G401 (cell line): ENCODE results near the gene C4BPA. TPM values are rescaled to one million over a fixed set of nuclear protein-coding genes. Genes with fewer than 3 reads are reported as not detected.

Source experiments
- DNase-seq: peaks from one replicate; pipeline ENCODE4 v3.0.0-alpha.2; 2015; ENCODE audit warnings: low spot score
- in situ Hi-C: cut with HindIII; loops from 2 replicates; pipeline ENCODE4 v1.10.0; 2016; ENCODE audit warnings: low sequenced_read_pairs, mixed read lengths
- total RNA-seq: library from RNA; depleted of rRNA; stranded (reverse); fragments of >200 nt; shearing (Covaris generic); gene quantifications from 2 replicates; pipeline ENCODE4 v1.2.3, GENCODE V29; 2014

Gene C4BPA
- total RNA-seq, 1 experiment from 2014 or later: not detected

DNA sequence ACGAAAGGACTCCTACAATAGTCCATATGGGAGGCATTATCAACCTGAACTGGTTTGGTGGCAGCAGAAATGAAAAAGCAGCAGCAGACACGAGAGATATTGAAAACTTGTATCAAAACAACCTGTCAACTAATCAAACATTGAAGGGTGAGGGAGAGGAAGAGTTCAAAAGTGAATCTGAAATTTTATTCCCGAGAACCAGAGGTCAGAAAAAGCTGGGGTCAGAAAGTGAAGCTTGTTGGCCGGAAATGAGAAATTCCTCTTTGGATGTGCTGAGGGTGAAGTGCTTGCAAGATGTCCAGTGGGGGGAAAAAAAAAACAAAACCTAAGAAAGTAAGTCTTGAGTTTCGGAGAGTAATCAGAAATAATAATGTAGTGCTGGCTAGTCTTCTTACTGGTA, 1.9 kb upstream of the C4BPA start:
- DNase-seq: no peak
- in situ Hi-C loops: no loop called here

DNA sequence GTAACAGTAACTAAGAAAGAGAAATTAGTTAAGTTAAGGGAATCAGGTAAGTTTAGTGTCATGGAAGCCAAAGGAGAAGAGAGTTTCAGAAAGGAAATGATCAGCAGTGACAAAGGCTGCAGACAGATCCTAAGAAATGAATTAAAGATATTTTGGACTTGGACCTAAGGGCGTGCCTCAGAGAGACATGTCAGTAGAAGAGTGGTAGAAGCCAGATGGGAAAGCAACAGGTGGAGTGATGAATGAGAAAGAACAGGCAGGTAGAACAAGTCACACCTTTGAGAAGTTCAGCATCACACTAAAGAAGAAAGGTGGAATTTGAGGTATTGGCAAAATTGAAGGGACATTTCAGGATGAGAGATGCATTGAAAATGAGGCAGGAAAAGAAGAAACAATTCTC, 1.4 kb upstream of the C4BPA start:
- DNase-seq: no peak
- in situ Hi-C loops: no loop called here

DNA sequence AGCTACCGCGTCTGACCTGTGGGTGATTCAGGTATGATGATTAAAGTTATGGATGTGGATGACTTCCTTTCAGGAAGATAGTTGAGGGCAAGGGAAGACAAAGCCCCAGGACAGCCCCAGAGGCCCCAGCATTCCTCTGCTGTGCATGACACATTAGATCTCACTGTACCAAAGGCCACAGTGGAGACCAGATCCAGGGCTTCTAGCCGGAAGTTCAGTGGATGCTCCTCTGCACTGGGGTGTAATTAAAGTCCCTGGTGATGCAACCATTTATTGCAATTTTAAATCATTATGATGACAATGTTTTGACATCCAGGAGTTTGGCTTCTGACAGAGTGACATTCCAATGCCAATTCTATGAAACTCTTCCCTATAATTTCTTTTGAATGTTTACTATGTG, 5.0 kb downstream of the C4BPA start:
- no peak for DNase-seq
- in situ Hi-C loops: no loop called here

DNA sequence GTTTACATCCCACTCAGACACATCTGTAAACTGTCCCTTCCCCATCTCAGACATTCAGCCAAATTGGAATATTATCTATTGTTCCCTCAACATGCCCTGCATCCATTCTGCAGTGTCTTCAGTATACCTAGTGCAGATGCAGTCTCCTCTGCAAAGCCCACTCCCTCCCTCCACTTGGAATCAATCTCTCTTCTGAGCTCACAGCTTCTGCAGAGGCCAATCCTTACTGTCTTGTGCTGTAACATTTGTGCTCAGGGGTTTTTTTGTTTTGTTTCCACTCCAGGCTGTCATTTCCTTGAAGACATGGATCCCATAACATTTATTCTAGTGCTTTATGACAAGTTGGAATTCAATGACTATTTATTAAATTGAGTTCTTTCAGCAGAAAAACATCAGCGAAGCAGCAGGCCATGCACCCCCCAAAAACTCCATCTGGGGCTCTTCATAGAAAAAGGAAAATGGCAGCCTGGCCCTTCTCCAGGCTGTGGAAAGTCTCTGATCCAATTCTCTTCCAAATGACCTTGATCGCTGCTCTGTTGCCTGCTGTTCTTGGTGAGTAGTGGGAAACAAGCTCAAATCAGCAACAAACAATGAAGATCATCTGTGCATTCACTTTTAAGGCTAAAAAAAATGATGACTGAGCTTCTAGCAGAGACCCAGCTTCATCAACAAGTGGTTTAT, 8.7 kb downstream of the C4BPA start:
- DNase-seq: no peak

DNA sequence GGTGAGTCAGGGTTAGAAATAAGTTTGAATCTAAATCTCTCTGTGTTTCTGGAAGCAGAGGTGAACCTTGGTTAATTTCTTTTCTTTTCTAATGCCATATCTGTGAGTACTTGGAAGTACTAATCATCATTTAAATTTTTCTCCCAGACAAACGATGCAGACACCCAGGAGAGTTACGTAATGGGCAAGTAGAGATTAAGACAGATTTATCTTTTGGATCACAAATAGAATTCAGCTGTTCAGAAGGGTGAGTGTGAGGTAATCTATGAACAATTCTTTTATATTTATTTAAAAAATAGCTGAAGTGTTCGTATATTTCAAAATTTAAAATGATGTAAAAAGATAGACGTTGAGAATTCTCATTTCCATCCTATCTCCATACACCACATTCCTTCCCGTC, 11.2 kb downstream of the C4BPA start:
- in situ Hi-C loops: no loop called here

More for the DNA sequence above, 8.7 kb downstream of the C4BPA start:
- in situ Hi-C loops: no loop called here

DNA sequence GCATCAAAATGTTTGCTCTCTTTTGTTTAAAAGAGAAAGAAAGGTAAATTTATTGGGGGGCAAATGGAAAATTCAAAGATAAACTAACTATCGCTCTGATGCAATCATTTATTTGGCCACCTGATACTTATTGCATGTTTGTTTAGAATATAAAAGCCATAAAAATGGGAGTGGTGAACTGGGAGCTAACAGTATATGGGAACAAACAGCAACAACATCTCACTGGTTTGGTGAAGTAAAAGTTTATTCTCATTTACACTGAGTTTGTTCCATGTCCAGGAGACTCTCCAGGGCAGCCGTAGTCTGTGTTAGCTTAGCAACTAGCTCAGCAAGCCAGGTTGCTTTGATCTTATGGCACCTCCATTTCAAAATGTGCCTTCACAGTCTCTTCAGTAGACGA, 20.4 kb downstream of the C4BPA start:
- in situ Hi-C loops: no loop called here
- no peak for DNase-seq

More for the DNA sequence above, 11.2 kb downstream of the C4BPA start:
- DNase-seq: no peak

DNA sequence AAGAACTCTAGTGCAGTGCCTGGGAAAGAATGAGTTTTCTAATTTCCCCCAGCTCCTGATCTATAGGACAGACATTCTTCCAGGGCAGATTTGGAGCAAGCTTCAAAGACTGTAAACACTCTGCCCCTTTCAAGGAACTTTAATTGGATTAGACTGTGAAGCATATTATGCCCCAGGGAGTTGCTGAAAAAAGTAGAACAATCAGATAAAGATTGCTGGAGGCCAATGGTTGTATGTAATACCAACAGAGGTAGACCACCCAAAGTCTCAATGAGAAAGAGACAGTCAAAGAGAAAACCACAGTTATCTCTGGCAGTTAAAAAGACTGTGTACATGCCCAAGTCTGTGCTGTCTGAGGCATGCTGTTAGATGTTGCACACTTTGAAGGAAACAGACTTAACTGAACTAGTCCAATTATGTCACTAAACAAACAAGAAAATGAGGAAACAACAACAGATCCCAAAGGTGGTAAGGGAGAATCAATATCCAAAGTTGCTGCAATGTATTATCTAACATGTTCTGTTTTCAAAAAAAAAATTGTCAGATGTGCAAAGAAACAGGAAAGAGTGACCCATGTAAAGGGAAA, 24.4 kb downstream of the C4BPA start:
- no peak for DNase-seq
- in situ Hi-C loops: no loop called here

DNA sequence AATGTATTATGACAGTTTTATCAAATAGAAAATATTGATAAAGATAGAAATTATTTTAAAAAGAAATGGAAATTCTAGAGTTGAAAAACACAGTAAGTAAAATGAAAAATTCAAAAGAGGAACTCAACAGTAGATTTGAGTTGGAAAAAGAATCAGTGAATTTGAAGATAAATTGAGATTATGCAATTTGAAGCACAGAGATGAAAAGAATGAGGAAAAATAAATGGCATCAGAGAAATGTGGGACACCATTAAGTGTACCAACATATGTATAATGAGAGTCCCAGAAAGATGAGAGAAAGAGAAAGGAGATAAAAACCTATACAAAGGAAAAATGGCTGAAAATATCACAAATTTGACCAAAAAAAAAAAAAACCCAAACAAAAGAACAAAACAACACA, 25.0 kb downstream of the C4BPA start:
- in situ Hi-C loops: no loop called here
- no peak for DNase-seq

DNA sequence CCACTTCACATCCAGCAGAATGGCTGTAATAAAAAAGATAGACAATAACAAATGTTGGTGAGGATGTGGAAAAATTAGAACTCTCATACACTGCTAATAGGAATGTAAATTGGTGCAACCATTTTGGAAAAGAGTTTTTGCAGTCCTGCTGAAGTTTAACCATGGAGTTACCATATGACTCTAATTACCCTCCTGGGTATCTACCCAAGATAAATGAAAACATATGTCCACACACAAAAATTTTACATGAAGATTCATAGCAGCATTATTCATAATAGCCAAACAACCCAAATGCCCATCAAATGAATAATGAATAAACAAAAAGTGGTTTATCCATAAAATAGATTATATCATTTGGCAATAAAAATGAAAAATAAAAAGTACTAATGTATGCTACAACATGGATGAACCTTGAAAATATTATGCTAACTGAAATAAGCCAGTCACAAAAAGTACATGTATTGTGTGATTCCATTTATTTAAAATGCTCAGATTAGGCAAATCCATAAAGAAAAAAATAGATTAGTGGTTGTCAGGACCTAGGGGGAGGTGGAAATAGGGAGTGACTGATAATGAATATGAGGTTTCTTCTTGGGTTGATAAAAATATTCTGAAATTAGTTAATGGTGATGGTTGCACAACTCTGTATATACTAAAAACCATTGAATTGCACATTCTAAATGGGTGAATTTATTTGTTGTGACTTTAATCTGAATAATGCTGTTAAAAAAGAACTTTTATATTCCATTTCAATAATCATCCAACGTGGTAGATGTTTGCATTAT, 26.4 kb downstream of the C4BPA start:
- no peak for DNase-seq
- in situ Hi-C loops: no loop called here

DNA sequence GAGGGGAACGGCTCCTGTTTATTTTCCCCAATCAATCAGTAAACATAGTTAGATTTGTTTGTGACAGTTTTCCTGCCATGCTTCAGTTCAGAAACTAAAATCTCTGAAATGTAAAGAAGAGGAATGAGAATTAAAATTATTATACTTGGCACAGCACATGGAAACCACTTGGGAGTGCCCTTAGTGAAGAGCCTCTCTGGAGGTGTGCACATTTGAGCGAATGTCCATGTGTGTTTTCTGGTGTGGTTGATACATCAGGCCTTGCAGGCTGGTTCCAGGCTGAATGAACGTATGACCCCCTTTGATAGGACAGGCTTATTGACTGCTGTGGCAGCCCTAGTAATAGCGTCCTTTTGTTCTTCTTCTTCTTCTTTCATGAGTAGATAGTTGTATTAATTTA, 27.1 kb downstream of the C4BPA start:
- no peak for DNase-seq
- in situ Hi-C loops: no loop called here

DNA sequence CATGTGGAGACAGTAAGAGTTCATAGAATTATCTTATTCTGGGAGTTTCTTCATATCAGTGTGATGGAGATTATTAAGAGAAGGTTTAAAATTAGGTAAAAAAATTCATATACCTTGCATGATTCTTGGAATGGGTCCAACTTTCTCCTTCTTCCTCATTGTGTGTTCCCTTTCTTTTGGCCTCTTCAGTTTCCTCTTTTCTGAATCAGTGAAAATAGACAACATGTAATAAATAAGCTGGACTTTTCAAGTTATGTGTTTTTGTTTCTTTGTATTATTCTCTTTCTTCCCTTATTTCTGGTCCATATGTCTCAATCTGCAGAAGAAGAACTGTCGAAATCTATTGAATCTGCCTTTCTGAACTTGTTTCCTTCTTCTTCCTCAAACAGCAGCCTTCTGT, 30.5 kb downstream of the C4BPA start:
- in situ Hi-C loops: no loop called here
- DNase-seq: no peak

DNA sequence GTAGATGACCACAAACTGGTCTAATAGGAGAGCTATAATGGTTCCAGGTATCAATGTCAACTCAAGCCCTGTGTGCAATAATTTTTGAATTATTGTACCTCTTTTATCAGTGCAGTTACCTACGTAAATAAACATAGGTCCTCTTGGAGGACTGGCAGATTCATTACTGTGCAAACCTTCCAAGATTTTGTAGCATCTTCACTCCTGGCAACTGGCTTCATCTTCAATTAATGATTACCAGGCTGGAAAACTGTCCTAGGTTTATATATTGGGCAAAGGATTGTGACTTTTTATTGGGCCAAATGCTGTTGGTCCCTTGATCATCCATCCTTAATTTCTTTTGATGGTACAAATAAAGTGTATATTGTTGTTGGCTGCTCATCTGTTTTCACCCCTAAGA, 35.6 kb downstream of the C4BPA start:
- no peak for DNase-seq
- in situ Hi-C loops: no loop called here

DNA sequence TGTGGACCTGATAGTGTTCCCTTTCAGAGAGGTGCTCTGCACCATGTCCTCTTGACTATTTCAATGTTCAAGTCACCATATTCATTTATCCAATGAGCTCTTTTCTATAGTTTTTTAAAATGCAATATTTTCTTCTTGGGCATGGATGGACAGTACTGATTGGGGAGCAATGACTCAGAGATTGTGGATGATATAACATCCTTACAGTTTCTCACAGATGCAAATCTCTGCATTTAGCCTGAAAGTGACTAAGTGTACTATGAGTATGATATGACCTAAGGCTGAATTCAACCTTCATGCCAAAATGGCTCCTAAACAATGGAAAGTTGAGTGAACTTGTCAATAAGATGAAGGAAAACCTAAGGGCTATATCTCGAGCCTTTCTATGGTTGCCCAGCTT, 36.5 kb downstream of the C4BPA start:
- in situ Hi-C loops: no loop called here
- DNase-seq: no peak

DNA sequence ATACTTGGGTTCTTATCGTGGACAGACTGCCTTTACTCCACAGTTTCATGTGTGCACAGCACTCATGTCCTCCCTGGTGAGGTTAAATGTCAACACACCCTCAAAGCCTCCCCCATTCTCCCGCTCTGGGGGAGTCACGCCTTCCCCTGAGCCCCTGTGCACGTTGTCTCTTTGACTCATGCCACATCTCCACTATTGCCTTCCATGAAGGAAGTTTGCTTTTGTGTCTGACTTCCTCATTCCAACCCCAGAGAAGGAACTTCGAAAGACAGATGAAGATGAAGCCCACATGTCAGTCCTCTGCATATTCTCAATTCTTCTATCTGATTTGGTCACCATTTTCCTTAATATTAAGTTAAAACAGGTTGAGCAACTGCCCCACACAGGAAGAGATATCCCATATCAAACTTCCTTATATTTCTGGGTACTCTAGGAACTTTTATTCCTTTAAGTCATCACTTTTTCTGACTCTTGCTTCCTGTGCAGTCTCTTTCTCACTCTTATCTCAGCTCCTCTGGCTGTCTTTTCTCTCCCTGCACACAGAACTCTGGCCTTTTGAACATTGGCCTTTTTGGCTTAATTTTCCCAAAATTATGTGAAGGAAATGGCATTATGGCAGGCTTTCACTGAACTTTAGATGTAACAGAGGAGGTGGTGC, 41.5 kb downstream of the C4BPA start:
- DNase-seq: no peak
- in situ Hi-C loops: no loop called here

DNA sequence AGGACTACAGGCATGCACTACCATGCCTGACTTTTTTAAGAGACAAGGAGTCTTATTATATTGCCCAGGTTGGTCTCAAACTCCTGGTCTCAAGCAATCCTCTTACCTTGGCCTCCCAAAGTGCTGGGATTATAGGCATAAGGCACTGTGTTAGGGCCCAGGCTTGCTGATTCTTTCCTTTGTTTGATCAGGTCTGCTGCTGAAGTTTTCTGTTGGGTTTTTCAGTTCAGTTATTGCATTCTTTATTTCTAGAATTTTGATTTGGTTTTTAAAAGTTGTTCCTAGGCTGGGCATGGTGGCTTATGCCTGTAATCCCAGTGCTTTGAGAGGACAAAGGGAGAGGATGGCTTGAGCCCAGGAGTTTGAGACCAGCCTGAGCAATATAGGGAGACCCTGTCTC, 47.9 kb downstream of the C4BPA start:
- in situ Hi-C loops: no loop called here
- no peak for DNase-seq

DNA sequence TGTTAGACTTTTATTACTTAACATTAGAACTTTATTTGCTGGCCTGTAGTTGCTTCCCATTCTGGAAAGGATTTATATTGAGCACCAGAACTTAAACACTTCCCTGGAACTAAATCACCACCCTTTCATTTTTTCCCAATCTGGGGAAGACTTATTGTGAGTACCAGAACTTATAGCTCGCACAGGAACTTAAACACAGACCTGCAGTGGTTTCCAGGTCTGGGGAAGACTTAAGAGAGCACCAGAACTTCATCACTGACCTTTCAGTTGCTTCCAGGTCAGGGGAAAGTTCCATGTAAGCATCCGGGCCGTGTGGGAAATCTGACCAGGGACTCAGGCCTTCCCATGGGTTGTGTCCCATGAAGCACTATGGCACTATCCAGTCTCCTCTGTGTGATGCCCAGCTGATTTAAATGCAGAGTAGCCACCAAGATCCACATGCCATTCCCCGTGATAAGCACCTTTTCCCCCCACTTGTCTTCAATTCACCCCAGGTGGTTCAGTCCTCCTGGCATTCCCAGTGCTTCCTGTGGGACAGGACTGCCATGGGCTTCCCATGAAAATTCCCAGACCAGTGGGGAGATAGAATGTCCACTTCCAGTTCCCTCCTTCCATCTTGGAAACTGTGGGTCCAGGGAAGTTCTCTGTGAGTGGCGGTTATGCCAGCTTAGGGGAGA, 48.9 kb downstream of the C4BPA start:
- in situ Hi-C loops: no loop called here
- DNase-seq: no peak

DNA sequence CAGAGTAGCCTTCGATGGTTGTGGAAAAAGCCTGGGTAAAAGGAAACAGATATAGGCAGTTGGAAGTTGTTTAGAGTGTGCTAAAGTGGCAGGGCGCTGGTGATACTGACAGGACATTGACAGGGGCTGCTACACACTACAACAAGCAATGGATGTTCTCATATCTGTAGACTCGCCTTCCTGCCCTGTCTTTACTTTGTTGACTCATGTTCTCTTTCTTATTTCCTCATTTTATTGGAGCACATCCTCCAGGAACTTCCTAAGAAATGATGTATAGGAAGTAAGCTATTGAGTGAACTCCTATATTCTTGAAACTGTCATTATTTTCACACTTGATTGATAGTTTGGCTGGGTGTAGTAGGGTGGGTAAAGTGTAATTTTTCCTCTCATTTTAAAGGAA, 51.0 kb downstream of the C4BPA start:
- in situ Hi-C loops: no loop called here
- no peak for DNase-seq

DNA sequence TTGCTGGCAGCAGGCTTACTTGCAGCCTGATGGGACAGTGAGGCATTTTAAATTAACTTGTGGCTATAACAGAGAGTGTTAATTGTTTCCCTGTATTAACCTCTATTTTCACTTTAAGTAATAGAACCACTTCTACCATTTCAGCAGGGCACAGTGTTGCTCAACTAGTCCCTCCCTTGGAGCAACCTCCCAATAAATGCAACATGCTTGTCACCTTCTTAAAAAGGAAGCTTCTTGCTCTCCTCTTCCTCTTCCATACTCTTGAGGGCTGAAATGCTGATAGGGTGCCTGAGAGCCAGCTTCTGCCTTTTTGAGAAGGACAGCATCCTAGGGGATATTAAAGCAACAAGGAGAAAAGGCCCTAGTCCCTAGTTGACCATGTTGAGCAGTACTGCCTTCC, 52.1 kb downstream of the C4BPA start:
- DNase-seq: no peak
- in situ Hi-C loops: no loop called here

DNA sequence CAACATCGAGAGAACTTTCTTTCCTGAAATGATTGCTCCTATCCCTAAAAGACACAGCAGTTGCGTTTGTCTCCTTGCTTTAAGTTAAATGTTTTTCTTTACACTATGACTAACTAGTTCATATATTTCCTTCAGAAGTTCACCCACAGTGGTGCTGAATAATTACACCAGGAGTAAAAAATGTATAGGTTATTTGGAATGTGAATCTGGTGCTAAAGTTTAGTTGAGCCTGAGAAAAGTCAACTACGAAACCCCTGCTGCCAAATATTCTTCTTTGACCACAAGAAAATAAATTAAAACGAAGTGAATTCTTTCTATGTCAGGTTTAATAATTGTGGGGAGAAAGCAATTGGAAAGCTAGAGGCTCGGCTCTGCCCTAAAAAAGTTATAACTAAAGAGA, 52.8 kb downstream of the C4BPA start:
- DNase-seq: no peak
- in situ Hi-C loops: no loop called here

DNA sequence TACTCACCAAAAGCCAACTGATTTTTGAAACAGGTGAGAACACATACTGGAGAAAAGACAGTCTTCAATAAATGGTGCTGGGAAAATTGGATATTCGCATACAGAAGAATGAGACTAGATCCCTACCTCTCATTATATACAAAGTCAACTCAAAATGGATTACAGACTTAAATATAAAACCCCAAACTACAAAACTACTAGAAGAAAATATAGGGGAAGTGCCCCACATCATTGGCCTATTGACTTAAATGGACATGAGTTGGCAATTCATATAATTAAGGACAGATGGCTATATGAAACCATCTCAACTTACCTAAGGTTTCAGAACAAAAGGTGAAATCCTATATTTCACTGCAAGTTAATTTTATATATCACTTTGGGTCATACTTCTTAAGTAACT, 60.1 kb downstream of the C4BPA start:
- in situ Hi-C loops: no loop called here
- DNase-seq: no peak
